Thoracic aorta (tissue), 2 donors: ENCODE results near the gene PPP6R2. TPM values are rescaled to one million over a fixed set of nuclear protein-coding genes. Genes with fewer than 3 reads are reported as not detected.

Source experiments
- ATAC-seq: fragments of 150-250 bp; one replicate; pipeline ENCODE4 v1.8.0; 2017; ENCODE audit warnings: low read depth; ENCODE audit not compliant: insufficient number of reproducible peaks, low FRiP score
- DNase-seq: peaks from one replicate; pipeline ENCODE4 v3.0.0-alpha.2; 2020; ENCODE audit warnings: low spot score
- H3K27ac ChIP-seq, 2 donors: fragments of 200-600 bp; sonication (generic); 1 replicate in 1 of 2; 2 replicates in 1 of 2; pipeline ENCODE4 v1.5.1; 2016; ENCODE audit warnings: mild to moderate bottlenecking in 2 of 2, moderate library complexity in 2 of 2
- H3K27me3 ChIP-seq: fragments of 200-600 bp; sonication (generic); replicated peaks from 2 replicates; pipeline ENCODE4 v1.6.0; 2016; ENCODE audit warnings: mild to moderate bottlenecking; ENCODE audit not compliant: insufficient read depth
- H3K36me3 ChIP-seq: fragments of 200-600 bp; sonication (generic); one replicate; pipeline ENCODE4 v1.5.1; 2016
- H3K4me1 ChIP-seq, 2 donors: fragments of 200-600 bp; sonication (generic); 1 replicate in 1 of 2; 2 replicates in 1 of 2; pipeline versions ENCODE4 v1.5.1 to v1.6.0; 2016; ENCODE audit warnings: low read depth in 2 of 2, mild to moderate bottlenecking in 1 of 2; ENCODE audit not compliant: control insufficient read depth in 1 of 2
- H3K4me3 ChIP-seq: fragments of 200-600 bp; sonication (generic); 2 replicates; pipeline ENCODE4 v1.5.1; 2016; ENCODE audit warnings: mild to moderate bottlenecking
- H3K9me3 ChIP-seq: fragments of 200-600 bp; sonication (generic); 2 replicates; pipeline ENCODE4 v1.5.1; 2016
- total RNA-seq, 2 donors: library from RNA; depleted of rRNA; stranded (reverse); fragments of >200 nt; gene quantifications; one replicate each; pipeline versions ENCODE4 v1.1.0 to v1.2.3, GENCODE V29; 2016
- TF ChIP-seq, protein P1 (sequence below): fragments of 200-600 bp; sonication (generic); IDR thresholded peaks from one replicate; pipeline ENCODE4 v1.5.1; 2019; ENCODE audit warnings: antibody characterized with exemption

Gene PPP6R2
- total RNA-seq, 2 donors from 2014 or later, result 61.2 to 73.6 TPM

GRCh38 chr22:50481045-50481439, 137.9 kb downstream of the PPP6R2 start:
- Histone ChIP-seq H3K4me3 (peak overlapping the region; percentile 64), H3K9me3 (no peaks in the 10 kb centered on the region), H3K4me1 (no peaks in the 10 kb centered on the region), H3K36me3 (no peaks in the 10 kb centered on the region), H3K27me3 (no peaks in the 10 kb centered on the region), H3K27ac (no peak overlapping the region)
- DNase-seq (no peak), ATAC-seq (no peak)
- TF ChIP-seq, protein P1, sequence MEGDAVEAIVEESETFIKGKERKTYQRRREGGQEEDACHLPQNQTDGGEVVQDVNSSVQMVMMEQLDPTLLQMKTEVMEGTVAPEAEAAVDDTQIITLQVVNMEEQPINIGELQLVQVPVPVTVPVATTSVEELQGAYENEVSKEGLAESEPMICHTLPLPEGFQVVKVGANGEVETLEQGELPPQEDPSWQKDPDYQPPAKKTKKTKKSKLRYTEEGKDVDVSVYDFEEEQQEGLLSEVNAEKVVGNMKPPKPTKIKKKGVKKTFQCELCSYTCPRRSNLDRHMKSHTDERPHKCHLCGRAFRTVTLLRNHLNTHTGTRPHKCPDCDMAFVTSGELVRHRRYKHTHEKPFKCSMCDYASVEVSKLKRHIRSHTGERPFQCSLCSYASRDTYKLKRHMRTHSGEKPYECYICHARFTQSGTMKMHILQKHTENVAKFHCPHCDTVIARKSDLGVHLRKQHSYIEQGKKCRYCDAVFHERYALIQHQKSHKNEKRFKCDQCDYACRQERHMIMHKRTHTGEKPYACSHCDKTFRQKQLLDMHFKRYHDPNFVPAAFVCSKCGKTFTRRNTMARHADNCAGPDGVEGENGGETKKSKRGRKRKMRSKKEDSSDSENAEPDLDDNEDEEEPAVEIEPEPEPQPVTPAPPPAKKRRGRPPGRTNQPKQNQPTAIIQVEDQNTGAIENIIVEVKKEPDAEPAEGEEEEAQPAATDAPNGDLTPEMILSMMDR, result no peak

- no peaks in the 10 kb centered on the region for H3K4me1 ChIP-seq
- TF ChIP-seq, protein P1, result no peak
- no peak within 1 kb of the TSS for H3K27ac ChIP-seq
- ATAC-seq (no peak), DNase-seq (no peak)
- peak within 1 kb of the TSS; percentile 64 for H3K4me3 ChIP-seq
- H3K36me3 ChIP-seq, result no peaks in the 10 kb centered on the region
- no peaks in the 10 kb centered on the region for H3K9me3 ChIP-seq
- no peaks in the 10 kb centered on the region for H3K27me3 ChIP-seq
Observed at GRCh38 chr22:50481440-50482106, 138.4 kb downstream of the PPP6R2 start, which contains the start of gene ADM2. ADM2 (plus strand) TSS chr22:50481543; CDS start chr22:50481848, 305 bp downstream.

DNA sequence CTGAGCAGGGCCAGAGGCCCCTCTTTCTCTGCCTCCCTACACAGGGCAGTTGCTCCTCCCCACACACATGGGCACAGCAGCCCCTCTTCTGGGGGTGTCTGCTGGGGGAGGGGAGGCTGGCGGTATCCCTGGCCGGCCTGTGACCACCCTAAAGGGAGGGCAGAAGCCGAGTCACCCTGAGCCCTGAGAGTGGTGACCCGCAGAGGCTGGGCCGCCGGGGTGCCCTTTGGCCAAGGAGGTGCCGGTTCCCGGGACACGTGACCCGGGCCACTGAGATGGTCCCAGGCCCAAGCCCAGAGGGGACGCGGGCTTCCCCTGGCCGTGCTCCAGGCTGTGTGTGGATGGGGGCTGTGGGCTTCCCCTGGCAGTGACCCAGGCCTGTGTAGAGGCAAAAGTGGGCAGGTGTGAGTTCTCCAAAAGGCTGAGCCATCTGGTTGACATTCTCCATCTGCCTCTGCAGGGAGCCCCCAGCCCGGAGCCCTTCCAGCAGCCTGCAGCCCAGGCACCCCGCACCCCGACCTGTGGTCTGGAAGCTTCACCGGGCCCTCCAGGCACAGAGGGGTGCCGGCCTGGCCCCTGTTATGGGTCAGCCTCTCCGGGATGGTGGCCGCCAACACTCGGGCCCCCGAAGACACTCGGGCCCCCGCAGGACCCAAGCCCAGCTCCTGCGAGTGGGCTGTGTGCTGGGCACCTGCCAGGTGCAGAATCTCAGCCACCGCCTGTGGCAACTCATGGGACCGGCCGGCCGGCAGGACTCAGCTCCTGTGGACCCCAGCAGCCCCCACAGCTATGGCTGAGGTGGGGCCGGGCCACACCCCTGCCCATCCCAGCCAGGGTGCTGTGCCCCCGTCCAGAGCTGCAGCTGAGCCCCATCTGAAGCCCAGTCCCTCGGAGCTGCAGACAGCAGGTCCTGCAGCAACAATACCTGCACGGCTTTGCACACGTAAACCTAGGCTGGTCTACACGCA, 139.3 kb downstream of the PPP6R2 start:
- Histone ChIP-seq H3K27me3 (no peaks in the 10 kb centered on the region), H3K27ac (no peak overlapping the region), H3K36me3 (no peaks in the 10 kb centered on the region), H3K4me1 (no peaks in the 10 kb centered on the region), H3K9me3 (no peaks in the 10 kb centered on the region), H3K4me3 (peak overlapping the region; percentile 64)
- ATAC-seq, result no peak
- TF ChIP-seq, protein P1, result no peak
- DNase-seq, result no peak

GRCh38 chr22:50483106-50483505, 140.0 kb downstream of the PPP6R2 start:
- H3K27ac ChIP-seq, result no peak overlapping the region
- no peaks in the 10 kb centered on the region for H3K36me3 ChIP-seq
- H3K9me3 ChIP-seq, result no peaks in the 10 kb centered on the region
- no peaks in the 10 kb centered on the region for H3K4me1 ChIP-seq
- H3K4me3 ChIP-seq, result no peak overlapping the region
- TF ChIP-seq, protein P1, result no peak
- no peak for ATAC-seq
- DNase-seq, result no peak
- H3K27me3 ChIP-seq, result no peaks in the 10 kb centered on the region

- Histone ChIP-seq H3K27me3 (no peaks in the 10 kb centered on the region), H3K4me3 (no peak overlapping the region), H3K36me3 (no peaks in the 10 kb centered on the region), H3K9me3 (no peaks in the 10 kb centered on the region), H3K4me1 (no peaks in the 10 kb centered on the region), H3K27ac (no peak overlapping the region)
- TF ChIP-seq, protein P1, result no peak
- DNase-seq (no peak), ATAC-seq (no peak)
Observed at GRCh38 chr22:50483556-50483955, 140.4 kb downstream of the PPP6R2 start.
